Ovary (tissue), 9 donors: Measurements from ENCODE around the gene IL18. TPM values are rescaled to one million over a fixed set of nuclear protein-coding genes. Genes with fewer than 3 reads are reported as not detected.
A peak's percentile ranks its signal among the peaks of the same experiment; 100 is the strongest.

Source experiments
- DNase-seq, 5 donors: peaks; one replicate each; pipeline ENCODE4 v3.0.0-alpha.2; 2019 to 2020
- H3K27ac ChIP-seq, 2 donors: fragments of 200-600 bp; one replicate each; pipeline versions ENCODE4 v1.5.1 to v1.8.0; 2019 to 2022
- H3K27me3 ChIP-seq: fragments of 200-600 bp; one replicate; pipeline ENCODE4 v1.8.0; 2022
- H3K36me3 ChIP-seq: fragments of 200-600 bp; sonication (generic); one replicate; pipeline ENCODE4 v1.5.1; 2019
- H3K4me1 ChIP-seq: one replicate; pipeline ENCODE4 v1.8.1; 2013; ENCODE audit warnings: mild to moderate bottlenecking, moderate library complexity; ENCODE audit not compliant: insufficient read depth
- H3K4me3 ChIP-seq: fragments of 200-600 bp; sonication (generic); one replicate; pipeline ENCODE4 v1.5.1; 2017
- H3K9me3 ChIP-seq, 2 donors: fragments of 200-600 bp in 1 of 2; sonication (generic) in 1 of 2; one replicate each; pipeline versions ENCODE4 v1.5.1 to v1.8.1; 2013 to 2019; ENCODE audit warnings: mild to moderate bottlenecking in 1 of 2, moderate library complexity in 1 of 2
- EP300 ChIP-seq: sonication (generic); formaldehyde crosslinking; IDR thresholded peaks from one replicate; pipeline ENCODE4 v1.6.1; 2017; ENCODE audit warnings: antibody characterized with exemption
- POLR2A ChIP-seq: fragments of 450-650 bp; IDR thresholded peaks from one replicate; pipeline ENCODE4 v1.6.1; 2017; ENCODE audit warnings: antibody characterized with exemption, mild to moderate bottlenecking, moderate library complexity
- WGBS, 3 donors: extraction: QIAGEN DNeasy Blood & Tissue Kit in 1 of 3; methylation state at CpG; one replicate each; pipeline versions ENCODE4 v1.1.5 to v1.1.7; 2013 to 2017; 5-methylcytosine and 5-hydroxymethylcytosine counted together
- intact Hi-C, 4 donors: fragments of 100-400 bp; cut with DNase I; formaldehyde crosslinking; loops; one replicate each; pipeline versions ENCODE4 v1.11.0 to v1.15.1; 2022 to 2023
- polyA plus RNA-seq, 2 donors: library from polyadenylated mRNA; stranded (reverse); fragments of 200-250 nt in 1 of 2; fragments of 350-450 nt in 1 of 2; fragmentation: Illumina TruSeq in 1 of 2; extraction: RNeasy Lipid Tissue Mini Kit (QIAGEN cat#74804) in 1 of 2; gene quantifications; one replicate each; pipeline ENCODE4 v1.2.3, GENCODE V29; 2013 to 2014
- total RNA-seq, 7 donors: library from RNA; depleted of rRNA in 2 of 7; stranded (reverse); fragments of >200 nt in 2 of 7; fragmentation: NEBNext Ultra II Directional in 3 of 7; extraction: Animal tissue kit (Norgen Biotek cat#: 25700) in 3 of 7; gene quantifications; one replicate each; pipeline versions ENCODE4 v1.1.0 to v1.2.4, GENCODE V29; 2016 to 2023
- TF ChIP-seq, protein P1 (sequence below), 3 donors: fragments of 450-650 bp in 2 of 3; fragments of 200-600 bp in 1 of 3; IDR thresholded peaks; one replicate each; pipeline versions ENCODE4 v1.5.1 to v1.8.0; 2016 to 2022; ENCODE audit warnings: antibody characterized with exemption in 3 of 3, mild to moderate bottlenecking in 1 of 3
- donor health status: DM: no; HTN: no; CAD: no; lungs with moderate emphysema.
- donor health status: DM: no; HTN: no; CAD: no.
- donor health status: Bipolar disorder and iron deficiency.
- donor health status: DM: yes; HTN: yes; CAD: no.
- donor health status: DM: no; HTN: no; CAD: no.
- donor health status: DM: yes; HTN: yes; CAD: no.

Gene IL18
- total and polyA plus RNA-seq, 9 donors, result 1.7 to 17.1 (median 3.5) TPM

DNA sequence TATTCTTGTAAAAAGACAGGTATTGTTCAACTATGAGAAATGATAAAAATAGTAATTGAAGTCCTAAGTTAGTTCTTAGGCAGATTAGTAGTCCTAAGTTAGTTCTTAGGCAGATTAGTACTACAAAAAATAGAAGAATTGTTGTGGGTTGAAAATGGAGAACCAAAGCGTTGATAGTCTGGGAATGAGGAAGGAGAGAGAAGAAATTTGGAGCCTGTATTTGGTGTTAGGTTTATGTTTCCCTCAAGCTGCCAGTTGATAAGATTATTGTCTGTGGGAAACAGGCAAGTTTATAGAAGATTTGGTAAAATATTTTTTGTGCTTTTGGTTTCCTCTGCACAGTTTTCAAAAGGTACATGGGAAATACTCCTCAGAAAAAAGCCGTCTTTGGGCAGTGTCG is 15.0 kb upstream of the IL18 start:
- TF ChIP-seq POLR2A (no peak), EP300 (no peak)
- TF ChIP-seq, protein P1, sequence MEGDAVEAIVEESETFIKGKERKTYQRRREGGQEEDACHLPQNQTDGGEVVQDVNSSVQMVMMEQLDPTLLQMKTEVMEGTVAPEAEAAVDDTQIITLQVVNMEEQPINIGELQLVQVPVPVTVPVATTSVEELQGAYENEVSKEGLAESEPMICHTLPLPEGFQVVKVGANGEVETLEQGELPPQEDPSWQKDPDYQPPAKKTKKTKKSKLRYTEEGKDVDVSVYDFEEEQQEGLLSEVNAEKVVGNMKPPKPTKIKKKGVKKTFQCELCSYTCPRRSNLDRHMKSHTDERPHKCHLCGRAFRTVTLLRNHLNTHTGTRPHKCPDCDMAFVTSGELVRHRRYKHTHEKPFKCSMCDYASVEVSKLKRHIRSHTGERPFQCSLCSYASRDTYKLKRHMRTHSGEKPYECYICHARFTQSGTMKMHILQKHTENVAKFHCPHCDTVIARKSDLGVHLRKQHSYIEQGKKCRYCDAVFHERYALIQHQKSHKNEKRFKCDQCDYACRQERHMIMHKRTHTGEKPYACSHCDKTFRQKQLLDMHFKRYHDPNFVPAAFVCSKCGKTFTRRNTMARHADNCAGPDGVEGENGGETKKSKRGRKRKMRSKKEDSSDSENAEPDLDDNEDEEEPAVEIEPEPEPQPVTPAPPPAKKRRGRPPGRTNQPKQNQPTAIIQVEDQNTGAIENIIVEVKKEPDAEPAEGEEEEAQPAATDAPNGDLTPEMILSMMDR (IDR thresholded peaks at IDR 0.05), result no peak
- Histone ChIP-seq H3K4me3 (no peak overlapping the region), H3K27me3 (no peaks in the 10 kb centered on the region), H3K27ac (no peak overlapping the region), H3K4me1 (peaks cover 2% of the 10 kb centered on the region), H3K36me3 (no peaks in the 10 kb centered on the region), H3K9me3 (no peaks in the 10 kb centered on the region)
- WGBS, 3 donors, result 37 to 60% (median 51%) methylated on average over 3 of the region's 3 CpGs
- no peak for DNase-seq
- intact Hi-C loops, result no loop called here

DNA sequence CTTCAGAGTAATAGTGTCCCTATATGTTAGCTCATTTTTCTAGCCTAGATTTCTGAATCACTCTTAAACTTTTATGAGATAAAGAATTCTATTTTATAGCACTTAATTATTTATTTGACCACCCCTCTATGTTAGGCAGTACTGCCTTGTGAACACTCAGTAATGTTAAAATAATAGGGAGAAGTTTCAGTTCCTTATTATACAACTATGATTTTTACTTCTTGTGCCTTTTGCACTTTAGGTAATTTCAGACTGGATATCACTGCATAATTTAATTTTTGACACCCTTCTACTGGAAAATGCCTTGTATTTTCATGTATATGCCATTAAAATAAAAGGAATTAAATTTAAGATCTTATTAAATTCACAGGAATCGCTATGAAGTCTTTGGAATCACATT is 14.5 kb upstream of the IL18 start:
- Histone ChIP-seq H3K27ac (no peak overlapping the region), H3K4me1 (peaks cover 2% of the 10 kb centered on the region), H3K9me3 (no peaks in the 10 kb centered on the region), H3K4me3 (no peak overlapping the region), H3K27me3 (no peaks in the 10 kb centered on the region), H3K36me3 (no peaks in the 10 kb centered on the region)
- intact Hi-C loops, result no loop called here
- TF ChIP-seq EP300, result no peak
- TF ChIP-seq, protein P1 (IDR thresholded peaks at IDR 0.05), result no peak
- WGBS, 3 donors, result 96 to 98% (median 97%) methylated on average over 1 of the region's 1 CpG
- no peak for DNase-seq

DNA sequence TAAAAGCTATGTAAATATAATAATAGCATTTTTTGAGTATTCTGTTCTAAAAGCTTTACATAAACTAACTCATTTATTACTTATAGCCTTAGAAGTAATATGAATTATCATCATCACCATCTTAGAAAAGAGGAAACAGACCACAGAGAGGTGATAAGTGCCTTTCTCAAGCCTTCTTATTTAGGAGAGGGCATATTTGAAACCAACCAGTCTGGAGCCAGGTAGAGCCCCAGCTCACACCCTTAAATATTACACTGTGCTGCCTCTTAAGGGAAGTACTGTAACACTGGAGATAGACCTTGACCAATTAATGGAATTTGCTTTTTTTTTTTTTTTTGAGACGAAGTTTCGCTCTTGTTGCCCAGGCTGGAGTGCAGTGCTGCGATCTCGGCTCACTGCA is 13.7 kb upstream of the IL18 start:
- TF ChIP-seq POLR2A, result no peak
- TF ChIP-seq EP300, result no peak
- TF ChIP-seq, protein P1 (IDR thresholded peaks at IDR 0.05), result no peak
- no peaks in the 10 kb centered on the region for H3K36me3 ChIP-seq
- H3K27ac ChIP-seq, result no peak overlapping the region
- no peaks in the 10 kb centered on the region for H3K9me3 ChIP-seq
- WGBS, 3 donors, result 83 to 89% (median 85%) methylated on average over 4 of the region's 4 CpGs
- H3K4me3 ChIP-seq, result no peak overlapping the region
- H3K27me3 ChIP-seq, result no peaks in the 10 kb centered on the region
- no peak for DNase-seq
- intact Hi-C loops, result no loop called here
- H3K4me1 ChIP-seq, result peaks cover 2% of the 10 kb centered on the region

DNA sequence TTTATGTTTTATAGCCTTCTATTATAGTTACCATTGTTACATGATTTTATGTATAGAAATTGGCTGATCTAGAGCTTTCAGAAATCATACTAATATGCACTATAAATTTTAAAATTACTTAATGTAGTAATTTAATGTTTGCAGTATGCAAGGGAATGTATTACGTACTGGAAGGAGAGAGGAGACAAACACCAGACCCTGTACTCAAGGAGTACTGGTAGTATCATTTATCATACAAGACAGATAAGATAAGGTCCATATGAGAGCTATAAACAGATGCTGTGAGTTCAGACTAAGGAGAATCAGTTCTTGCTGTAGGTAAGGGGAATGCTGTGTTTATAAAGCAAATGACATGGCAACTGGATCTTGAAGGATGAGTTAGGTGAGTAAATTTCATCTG is 12.2 kb upstream of the IL18 start:
- Histone ChIP-seq H3K27me3 (no peaks in the 10 kb centered on the region), H3K36me3 (no peaks in the 10 kb centered on the region), H3K27ac (no peak overlapping the region), H3K4me3 (peak overlapping the region; percentile 21), H3K9me3 (no peaks in the 10 kb centered on the region), H3K4me1 (peaks cover 2% of the 10 kb centered on the region)
- DNase-seq, result no peak
- TF ChIP-seq, protein P1 (IDR thresholded peaks at IDR 0.05), result no peak
- TF ChIP-seq POLR2A (no peak), EP300 (no peak)
- 63 to 89% (median 77%) methylated on average over 1 of the region's 1 CpG for WGBS, 3 donors
- intact Hi-C loops, result no loop called here

DNA sequence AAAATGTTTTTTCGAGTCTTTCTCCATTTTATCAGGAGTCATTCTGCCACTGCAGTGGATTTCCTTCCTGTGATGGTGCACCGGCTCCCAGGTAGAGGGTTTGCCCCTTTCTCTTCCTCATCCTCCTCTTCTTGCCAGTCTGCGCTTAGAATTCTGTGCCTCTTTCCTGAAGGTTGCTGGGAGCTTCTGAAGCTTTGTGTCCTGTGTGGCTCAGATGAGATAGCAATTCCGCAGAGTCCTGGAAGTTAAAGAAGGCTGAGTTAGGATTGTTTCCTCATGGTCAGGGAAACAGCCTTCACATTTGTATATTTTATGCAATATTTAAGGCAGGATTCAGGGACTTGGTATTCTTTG is 11.7 kb upstream of the IL18 start:
- no peak for TF ChIP-seq POLR2A
- TF ChIP-seq, protein P1 (IDR thresholded peaks at IDR 0.05), result no peak
- no peak for TF ChIP-seq EP300
- no peak for DNase-seq
- Histone ChIP-seq H3K4me1 (peaks cover 2% of the 10 kb centered on the region), H3K27me3 (no peaks in the 10 kb centered on the region), H3K27ac (no peak overlapping the region), H3K4me3 (peak overlapping the region; percentile 21), H3K36me3 (no peaks in the 10 kb centered on the region), H3K9me3 (no peaks in the 10 kb centered on the region)
- intact Hi-C loops, result no loop called here
- 3 to 4% (median 3%) methylated on average over 4 of the region's 4 CpGs for WGBS, 3 donors
